T follicular helper cell (primary cell): ENCODE data around the gene EHF.

Experiments used
- DNase-seq: peaks from one replicate; pipeline ENCODE4 v3.0.0-alpha.2; 2020; ENCODE audit warnings: low read depth

Gene EHF

DNA sequence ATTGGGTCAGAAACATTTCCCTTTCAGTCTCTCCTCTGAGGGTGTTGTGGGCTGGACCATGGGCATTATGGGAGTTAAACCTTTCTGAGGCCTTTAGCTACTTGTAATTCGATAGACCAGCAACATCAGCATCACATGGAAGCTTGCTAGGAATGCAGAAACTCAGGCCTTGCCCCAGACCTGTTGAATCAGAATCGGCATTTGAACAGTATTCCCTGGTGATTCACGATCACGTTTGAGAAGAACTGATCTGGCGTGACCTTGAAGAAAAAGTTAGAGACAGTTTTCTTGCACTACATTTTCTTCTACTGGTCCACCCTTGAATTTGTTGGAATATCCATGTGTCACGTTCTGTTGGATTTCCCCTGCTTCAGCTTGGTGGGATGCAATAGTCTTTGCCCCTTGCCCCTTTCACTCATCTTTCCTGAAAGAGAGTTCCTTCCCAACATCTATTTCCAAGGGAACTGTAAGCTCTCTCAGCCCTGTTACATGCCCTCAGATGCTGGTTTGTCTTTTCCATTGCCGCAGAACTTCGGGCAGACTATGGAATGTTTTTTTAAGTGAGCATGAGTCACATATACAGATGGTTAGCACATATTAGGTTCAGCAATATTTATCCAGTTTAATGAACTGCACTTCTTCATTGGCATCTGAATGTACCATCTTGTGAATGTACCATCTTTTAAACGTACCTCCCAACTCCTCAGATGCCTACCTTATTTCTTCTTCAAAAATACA, 23.9 kb downstream of the EHF start:
- no peak for DNase-seq

DNA sequence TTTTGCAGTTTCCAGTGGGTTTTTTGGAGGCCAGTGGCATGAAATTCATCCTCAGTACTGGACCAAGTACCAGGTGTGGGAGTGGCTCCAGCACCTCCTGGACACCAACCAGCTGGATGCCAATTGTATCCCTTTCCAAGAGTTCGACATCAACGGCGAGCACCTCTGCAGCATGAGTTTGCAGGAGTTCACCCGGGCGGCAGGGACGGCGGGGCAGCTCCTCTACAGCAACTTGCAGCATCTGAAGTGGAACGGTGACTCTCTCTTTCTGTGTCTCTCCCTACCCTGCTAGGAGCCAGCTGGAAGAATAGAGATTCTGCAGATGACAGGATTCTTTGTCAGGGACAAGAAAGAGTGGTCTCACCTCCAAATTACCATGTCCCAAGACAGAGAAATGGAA, 25.5 kb downstream of the EHF start:
- DNase-seq = no peak

DNA sequence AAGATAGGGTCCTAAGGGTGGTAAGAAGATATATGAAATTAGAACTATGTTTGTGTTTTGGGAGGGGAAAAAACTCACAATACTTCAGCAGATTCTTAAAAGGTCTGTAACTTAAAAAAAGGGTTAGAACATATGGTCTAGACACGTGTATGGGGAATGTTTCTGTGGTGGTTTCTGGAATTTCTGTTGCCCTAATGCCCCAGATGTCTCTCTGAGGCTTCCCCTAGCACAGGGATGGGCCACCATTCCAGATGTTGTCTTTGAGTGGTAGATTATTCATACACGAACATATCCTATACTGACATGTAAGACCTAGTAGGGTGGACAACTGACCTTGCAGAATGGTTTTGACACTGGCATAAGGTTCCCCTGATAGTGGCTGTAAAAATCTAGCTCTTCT, 26.2 kb downstream of the EHF start:
- DNase-seq = no peak

DNA sequence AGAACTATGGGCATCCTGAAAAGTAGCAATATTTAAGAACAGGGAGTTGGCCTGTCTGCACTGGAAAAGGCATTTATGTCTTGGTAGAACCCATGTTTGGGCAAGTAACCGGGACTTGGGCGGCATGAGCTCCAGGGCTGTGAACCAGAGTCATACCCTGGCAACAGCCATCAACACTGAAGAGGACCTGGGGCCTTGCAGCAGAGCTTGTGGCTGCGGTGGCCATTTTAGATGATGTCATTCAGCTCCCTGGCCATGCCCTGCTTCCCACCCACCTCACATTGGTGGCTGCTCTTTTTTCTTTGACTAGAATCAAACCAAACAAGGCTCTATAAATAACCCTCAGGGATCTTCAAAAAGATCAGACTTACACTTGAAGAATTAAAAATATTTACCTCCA, 26.6 kb downstream of the EHF start:
- DNase-seq = no peak

DNA sequence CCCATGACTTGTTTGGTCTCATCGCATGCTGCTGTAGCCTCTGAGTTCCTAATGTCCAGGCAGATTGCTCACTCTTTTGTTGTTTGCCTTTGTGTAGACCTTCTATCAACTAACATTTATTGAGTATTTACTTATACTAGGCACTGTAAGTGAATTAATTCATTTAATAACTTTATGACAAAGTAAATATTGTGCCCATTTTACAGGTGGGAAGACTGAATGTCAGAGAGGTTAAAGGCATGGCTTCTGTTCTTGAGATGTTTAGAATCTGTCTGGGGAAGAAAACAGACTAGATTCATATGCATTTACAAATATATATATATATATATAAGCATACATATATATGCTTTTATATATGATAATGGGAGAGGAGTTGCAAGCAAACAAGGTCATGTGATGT, 27.1 kb downstream of the EHF start:
- DNase-seq = no peak

DNA sequence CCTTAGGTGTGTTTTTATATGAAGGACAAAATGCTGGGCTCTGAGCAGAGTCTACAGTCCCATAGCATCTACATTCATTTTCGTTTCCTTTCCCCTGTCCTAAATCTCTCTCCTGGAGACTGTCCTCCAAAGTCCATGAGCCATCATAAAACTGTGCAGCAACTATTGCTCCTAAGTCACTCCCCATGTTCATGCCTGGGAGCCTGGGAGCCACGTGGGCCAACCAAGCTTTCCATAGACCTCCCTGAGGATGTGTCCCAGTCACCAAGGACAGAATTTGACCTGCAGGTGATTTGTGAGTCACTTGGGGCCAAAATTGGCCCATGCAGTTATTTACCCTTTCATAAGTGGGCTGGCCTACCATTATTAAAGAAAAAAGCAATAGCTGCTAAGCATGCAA, 28.7 kb downstream of the EHF start:
- no peak for DNase-seq

DNA sequence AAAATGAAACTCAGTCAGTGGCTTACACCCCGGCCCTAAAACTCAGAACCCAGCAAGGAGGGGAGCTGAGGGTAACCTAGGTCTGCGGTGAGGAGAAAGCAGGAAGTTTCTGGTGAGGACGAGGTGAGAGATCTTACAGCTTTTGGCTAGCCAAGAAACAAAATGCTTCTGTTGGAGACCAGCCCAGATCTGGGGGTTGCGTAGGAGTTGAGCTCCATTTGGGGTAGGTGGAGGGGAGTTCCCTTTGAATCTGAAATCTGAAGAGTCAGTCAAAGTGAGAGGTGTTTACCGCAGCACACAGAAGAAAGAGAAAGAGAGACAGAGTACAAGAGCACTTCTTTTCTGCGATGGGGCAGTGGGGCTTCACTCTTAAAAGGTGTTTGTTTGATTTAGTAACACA, 29.6 kb downstream of the EHF start:
- DNase-seq = peak; percentile 43

DNA sequence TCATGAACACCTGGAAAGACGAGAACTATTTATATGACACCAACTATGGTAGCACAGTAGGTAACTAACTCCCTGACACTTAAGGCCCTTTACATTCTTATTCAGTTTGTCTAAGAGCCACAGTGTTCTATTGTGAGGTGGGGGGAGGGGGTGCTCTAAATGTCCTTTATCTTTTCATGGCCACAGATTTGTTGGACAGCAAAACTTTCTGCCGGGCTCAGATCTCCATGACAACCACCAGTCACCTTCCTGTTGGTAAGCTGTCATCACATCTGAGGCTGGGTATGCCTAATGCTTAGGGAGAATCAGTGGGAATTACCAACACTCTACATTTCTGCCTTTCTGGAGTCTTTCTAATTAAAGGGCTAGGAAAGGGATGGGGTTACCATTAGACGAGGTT, 30.7 kb downstream of the EHF start:
- no peak for DNase-seq

DNA sequence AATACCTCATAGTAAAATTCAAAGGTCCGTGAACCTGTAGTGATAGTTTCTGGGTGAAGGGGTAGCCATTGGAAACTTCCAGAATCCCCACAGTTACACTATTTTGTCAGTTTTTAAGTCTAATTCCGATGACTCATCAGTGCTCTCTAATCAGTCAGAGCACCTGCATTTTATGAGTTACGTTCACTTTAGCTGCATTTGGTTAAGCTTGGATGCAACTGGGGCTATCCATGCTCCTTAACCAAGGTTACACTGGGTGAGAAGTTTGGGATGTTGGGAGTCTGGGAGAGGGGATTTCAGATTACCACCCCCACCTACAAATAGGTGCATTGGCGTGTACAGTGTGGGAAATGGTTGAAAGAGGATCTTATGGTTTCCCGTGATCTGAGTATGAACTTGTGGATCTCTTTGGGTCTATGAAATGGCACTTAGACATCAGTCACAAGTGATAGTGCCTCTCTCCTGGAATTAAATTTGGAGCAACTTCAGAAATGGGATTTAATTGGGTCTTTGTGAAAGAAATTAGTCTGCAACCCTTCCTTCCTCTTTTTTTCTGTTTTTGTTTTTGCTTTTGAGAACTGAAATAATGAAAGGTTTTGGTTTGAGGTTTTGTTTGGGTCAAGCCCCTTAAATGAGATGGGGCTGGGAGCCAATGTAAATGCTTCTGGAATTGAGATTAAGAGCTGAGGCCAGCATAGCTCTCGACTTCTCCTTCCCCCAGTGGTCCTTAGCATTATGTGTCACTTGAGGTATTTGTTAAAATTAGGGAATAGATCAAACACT, 31.5 kb downstream of the EHF start:
- DNase-seq = no peak

DNA sequence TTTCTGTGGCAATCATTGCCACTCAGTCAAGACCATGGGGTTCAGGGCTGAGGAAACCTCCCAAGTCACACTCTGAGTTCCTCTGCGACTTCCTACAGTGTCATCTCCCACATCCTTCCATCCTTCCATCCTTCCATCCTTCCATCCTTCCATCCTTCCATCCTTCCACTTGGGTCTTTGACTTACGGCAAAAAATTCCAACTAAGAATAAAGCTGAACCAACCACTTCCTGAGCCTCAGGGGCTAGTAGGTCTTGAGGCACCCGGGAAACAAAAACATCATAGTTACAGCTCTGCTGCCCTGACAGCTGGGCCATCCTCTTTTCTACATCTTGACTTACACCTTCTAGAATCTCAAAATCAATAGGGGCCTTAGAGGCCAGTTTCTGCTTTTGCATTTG, 32.1 kb downstream of the EHF start:
- DNase-seq = no peak

DNA sequence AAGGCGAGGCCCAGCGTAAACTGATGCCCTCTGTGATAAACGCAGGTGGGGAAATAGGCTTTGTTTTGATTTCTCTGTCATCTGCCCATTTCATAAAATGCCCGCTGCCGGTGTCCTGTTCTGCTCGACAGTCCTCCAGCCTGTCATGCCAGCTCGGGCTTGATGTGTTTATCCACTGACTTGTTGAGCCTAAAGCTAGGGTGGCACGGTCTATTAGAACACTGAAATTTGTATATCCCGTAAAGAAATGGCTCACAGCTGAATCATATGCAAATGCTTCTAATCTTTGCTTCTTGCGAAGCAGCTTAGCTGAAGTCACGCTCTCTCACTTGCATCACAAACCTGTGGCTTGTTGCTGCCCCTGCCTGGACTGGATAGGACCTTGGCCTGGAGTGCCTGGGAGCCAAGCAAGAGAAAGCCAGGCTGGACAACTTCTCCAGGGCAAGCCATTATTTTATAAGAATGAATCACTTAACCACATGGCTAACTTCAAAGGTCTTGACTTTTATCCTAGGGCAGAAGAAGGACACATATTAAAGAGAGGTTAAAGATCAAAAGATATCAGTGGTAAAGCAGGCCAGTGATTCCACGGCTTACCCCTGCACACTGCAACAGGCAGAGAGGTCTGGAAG, 33.1 kb downstream of the EHF start:
- DNase-seq = no peak

DNA sequence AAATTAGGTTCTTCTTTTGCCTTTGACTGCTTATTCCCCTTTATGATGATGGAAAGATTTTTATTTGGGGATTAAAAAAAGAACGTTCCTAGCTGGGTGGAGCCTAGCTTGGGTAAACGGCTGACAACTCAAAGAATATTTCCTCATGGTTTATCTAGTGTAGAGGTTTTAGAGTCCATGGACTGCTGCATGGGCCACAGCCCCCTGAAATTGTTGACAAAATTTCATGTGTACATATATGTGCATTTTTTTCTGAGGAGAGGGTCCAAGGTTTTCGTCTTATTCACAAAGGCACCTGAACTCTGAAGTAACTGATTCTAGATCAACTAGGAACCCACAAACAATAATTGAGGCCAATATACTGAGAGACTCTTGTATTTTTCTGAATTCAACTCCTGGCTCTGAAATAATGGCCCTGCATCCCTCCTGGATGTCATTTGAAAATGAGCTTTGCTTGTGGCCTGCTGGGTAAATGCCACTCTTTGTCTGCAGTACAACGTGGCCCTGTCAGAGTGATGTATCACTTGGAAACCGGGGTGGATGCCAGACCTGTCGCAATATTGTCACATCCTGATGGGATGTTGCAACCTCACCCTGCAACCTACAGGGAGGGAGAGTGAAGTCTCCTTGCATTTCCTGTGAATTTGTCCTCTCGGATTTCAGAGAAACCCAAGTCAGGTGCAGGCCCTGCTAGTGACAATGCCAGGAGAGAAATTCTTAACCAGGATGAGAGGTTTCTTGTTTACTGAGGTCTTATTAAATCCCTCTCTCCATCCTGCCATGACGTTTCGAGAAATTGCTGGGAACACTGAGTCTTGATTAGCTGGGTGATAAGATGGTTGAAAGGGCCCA, 33.8 kb downstream of the EHF start:
- no peak for DNase-seq

DNA sequence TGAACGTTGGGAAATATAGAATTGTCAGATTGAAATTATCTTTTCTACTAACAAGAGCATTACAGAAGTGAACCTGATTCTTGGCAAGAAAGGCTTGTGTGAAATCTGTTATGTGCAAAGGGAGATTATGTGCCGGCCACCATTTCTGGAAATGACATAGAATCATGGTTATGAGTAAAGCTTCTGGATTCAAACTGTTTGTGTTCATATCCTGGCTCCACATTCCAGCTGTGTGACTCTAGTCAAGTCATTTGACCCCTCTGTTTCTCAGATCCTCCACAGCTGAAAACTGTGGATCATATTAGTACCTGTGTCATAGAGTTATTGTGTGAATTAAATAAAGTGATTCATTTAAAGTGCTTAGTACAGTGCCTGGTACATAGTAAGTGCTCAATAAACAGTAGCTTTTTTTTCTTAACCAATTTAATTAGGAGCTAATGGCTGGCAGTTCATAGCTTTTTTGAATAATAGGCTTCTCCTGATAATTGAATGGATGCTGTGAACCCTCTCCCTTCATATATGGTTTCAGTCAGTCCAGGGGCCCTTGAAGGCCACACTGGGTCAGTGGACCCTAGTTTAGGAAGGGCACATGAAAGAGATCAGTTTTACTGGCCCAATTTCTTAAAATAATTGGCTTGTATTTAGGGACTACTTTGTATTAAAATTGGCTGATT, 34.6 kb downstream of the EHF start:
- DNase-seq = no peak

DNA sequence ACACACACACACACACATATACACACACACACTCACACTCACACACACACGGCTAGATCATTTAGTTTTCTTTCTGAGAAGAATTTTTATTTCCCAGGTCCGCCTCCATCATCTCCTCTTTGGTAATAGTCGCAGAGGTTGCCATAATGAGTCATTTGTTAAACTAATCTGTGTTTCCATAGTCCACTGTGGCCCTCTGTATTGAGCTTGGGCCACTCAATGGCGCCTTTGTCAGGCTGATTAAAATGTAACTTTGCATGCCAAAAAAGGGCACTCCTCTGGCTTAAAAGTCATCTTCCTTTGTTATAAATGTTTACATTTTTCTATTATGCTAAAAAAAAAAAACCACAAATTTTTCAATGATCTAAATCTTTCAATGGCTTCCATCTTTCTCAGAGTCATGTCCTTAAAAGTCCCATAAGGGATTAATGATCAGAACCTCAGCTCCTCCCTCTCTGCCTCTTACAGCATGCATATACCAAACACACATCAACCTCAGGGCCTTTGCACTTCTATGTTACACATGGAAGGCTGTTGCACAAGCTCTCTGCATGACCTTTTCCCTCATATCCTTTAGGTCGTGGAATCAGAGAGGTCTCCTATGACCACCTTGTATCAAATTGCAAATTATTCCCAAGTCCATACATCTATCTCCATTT, 35.3 kb downstream of the EHF start:
- no peak for DNase-seq

DNA sequence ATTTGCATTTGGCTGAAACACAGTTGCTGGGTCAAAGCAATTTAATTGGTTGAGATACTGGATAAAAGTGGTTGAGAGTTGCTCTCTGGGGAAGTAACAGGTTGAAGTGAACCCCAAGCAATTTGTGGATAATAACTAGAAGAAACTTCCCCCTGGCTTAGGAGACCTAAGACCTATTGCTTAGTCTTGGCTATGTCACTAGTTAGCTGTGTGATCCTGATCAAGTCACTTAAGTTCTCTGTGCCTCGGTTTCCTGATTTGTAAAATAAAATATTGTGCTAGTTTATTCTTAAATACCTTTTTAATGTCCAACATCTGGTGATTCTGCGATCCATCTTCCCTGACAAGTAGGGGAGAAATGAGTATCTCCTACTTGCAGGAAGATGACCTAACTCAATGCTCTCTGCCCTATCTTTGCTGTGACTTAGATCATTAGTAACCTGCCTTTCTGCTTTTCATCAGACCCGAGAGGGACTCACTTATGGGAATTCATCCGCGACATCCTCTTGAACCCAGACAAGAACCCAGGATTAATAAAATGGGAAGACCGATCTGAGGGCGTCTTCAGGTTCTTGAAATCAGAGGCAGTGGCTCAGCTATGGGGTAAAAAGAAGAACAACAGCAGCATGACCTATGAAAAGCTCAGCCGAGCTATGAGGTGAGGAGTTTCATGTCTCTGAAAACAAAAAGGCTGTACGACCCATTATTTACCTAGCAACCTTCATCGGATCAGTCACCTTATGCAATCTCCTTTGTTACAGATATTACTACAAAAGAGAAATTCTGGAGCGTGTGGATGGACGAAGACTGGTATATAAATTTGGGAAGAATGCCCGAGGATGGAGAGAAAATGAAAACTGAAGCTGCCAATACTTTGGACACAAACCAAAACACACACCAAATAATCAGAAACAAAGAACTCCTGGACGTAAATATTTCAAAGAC, 37.5 kb downstream of the EHF start:
- no peak for DNase-seq

DNA sequence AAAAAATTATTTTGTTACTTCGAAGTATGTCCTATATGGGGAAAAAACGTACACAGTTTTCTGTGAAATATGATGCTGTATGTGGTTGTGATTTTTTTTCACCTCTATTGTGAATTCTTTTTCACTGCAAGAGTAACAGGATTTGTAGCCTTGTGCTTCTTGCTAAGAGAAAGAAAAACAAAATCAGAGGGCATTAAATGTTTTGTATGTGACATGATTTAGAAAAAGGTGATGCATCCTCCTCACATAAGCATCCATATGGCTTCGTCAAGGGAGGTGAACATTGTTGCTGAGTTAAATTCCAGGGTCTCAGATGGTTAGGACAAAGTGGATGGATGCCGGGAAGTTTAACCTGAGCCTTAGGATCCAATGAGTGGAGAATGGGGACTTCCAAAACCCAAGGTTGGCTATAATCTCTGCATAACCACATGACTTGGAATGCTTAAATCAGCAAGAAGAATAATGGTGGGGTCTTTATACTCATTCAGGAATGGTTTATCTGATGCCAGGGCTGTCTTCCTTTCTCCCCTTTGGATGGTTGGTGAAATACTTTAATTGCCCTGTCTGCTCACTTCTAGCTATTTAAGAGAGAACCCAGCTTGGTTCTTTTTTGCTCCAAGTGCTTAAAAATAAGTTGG, 38.3 kb downstream of the EHF start:
- DNase-seq = no peak

DNA sequence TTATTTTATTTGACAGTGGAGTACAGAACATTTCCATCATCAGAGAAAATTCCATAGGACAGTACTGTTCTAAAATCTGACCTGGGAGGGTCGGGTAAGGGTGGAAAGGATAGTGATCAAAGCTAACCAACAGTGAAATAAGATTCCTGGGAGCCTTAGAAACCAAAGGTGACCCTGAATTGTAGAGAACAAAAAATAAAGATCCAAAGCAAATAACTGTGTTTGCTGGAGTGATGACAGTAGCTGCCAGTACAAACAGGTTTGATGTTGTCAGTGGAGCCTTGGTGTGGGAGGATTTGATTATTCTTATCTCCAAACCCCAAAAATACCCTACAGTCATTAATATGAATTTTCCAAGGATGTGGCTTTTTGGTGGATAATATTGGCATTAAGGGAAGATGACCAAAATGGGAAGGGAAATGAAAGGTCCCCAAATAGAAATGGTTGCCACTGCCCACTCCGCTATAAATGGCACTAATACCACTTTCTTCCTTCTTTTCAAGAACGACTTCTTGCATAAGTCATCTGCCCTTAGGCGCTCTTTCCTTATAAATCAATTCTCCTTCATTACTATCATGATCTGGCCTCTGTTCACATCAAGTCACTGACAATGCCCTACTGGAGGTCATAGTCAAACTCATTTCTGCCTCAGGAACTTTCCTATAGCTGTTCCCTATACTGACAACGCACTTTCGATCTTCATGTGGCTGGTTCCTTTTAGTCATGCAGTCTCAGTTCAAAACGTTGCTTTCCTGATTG, 44.4 kb downstream of the EHF start:
- DNase-seq = no peak

DNA sequence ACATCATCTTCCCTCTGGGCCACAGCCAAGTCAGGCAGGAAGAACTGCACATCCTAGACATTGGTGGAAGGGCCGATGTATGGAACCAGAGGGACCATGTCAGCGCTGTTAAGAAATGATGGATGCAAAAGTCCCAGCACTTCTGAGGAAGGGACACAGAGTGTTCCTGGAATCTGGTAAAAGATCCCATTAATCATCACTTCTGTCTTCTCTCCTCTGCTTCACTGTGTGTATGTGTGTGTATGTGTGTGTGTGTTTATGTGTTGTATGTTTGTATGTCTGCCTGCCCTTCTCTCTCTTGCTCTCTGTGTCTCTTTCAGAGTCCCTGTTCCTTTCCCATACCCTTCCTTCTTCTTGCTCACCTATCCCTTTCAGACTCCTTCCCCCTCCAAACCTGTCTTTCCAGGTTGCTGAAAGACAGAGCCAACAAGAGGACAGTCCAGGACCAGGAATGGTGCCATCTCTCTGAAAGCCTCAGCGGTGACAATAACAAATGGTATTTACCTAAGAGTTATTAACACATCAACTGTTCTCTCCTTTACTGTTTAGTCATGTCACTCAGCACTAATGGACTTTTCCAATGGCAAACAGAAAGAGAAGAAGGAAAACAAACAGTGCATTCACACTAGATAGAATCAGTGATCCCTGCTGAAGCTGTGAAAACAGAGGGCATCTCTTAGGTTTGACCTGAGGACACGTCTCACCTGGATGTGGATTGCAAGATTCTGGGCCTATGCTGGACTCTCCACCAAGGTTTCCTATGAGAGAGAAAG, 47.1 kb downstream of the EHF start:
- DNase-seq = no peak
